HCT116 (cell line): ENCODE data around the gene FABP6. TPM values are rescaled to one million over a fixed set of nuclear protein-coding genes. Genes with fewer than 3 reads are reported as not detected.

Source experiments
- ATAC-seq: fragments of 200-7000 bp; cut with Tn5 transposase; 2 replicates; pipeline ENCODE4 v1.9.1; 2020; ENCODE audit warnings: mild to moderate bottlenecking, moderate library complexity
- BruUV-seq: library from RNA; stranded (reverse); fragments of 400-500 nt; replicated peaks from 2 replicates; lab custom pipeline; 2021; lab: Mats Ljungman, UMichigan
- CTCF ChIA-PET: fragments of 300-600 bp; sonication (Branson Sonifier 250); formaldehyde crosslinking; loops from one replicate; lab custom pipeline; 2021; ENCODE audit warnings: antibody characterized with exemption; lab: Charles Lee
- POLR2A ChIA-PET: fragments of 300-600, 350-600 bp; sonication (Branson Sonifier 250); formaldehyde crosslinking; loops from one replicate; lab custom pipeline; 2021; ENCODE audit warnings: antibody characterized with exemption; lab: Charles Lee
- RAD21 ChIA-PET, 2 experiments: fragments of 300-600 bp; sonication (Branson Sonifier 250); formaldehyde crosslinking; loops; one replicate each; lab custom pipeline; 2023; ENCODE audit warnings: low total read pairs in 2 of 2; ENCODE audit not compliant: uncharacterized antibody in 2 of 2, unreplicated experiment in 2 of 2, low non-redundant PET in 1 of 2; lab: Charles Lee
- DNase-seq: peaks from one replicate; pipeline ENCODE4 v3.0.0-alpha.2; 2010; ENCODE audit warnings: low read depth, low spot score
- H2AFZ ChIP-seq: fragments of 200-600 bp; shearing (Covaris generic), sonication (generic); 2 replicates; pipeline ENCODE4 v1.6.1; 2017; ENCODE audit warnings: low read depth, mixed run types, mixed read lengths, antibody characterized with exemption, low read length; ENCODE audit not compliant: poor library complexity, severe bottlenecking
- H3K27ac ChIP-seq: 2 replicates; pipeline ENCODE4 v1.5.1; 2012; ENCODE audit warnings: low read depth, low read length
- H3K27me3 ChIP-seq: fragments of 200-600 bp; sonication (generic); 2 replicates; pipeline ENCODE4 v1.6.1; 2016; ENCODE audit warnings: mixed run types, low read length, mixed read lengths; ENCODE audit not compliant: insufficient read depth
- H3K36me3 ChIP-seq, 2 experiments: fragments of 200-500 bp in 1 of 2; fragments of 200-600 bp in 1 of 2; sonication (Bioruptor generic) in 1 of 2; sonication (generic) in 1 of 2; 2 replicates each; pipeline versions ENCODE4 v1.5.1 to v1.6.1; 2014 to 2016; ENCODE audit warnings: low read length in 2 of 2, inconsistent platforms in 1 of 2, mixed read lengths in 1 of 2, mixed run types in 1 of 2; ENCODE audit not compliant: insufficient read depth in 2 of 2, control insufficient read depth in 1 of 2
- H3K4me1 ChIP-seq, 2 experiments: fragments of 200-600 bp in 1 of 2; sonication (generic) in 1 of 2; 2 replicates each; pipeline versions ENCODE4 v1.5.1 to v1.6.1; 2012 to 2017; ENCODE audit warnings: low read length in 2 of 2, inconsistent platforms in 1 of 2, mild to moderate bottlenecking in 1 of 2, mixed read lengths in 1 of 2, mixed run types in 1 of 2, moderate library complexity in 1 of 2; ENCODE audit not compliant: insufficient read depth in 2 of 2, control insufficient read depth in 1 of 2
- H3K4me2 ChIP-seq: fragments of 200-600 bp; sonication (generic); 2 replicates; pipeline ENCODE4 v1.6.1; 2017; ENCODE audit warnings: mixed run types, low read length, mixed read lengths
- H3K4me3 ChIP-seq, 2 experiments: fragments of 200-600 bp in 1 of 2; sonication (generic) in 1 of 2; replicated peaks in 1 of 2; 2 replicates each; pipeline ENCODE4 v1.5.1; 2011 to 2016; ENCODE audit warnings: low read length in 2 of 2, control low read depth in 1 of 2, low read depth in 1 of 2, mild to moderate bottlenecking in 1 of 2, mixed read lengths in 1 of 2, mixed run types in 1 of 2
- H3K79me2 ChIP-seq: fragments of 200-600 bp; sonication (generic); 2 replicates; pipeline ENCODE4 v1.6.1; 2017; ENCODE audit warnings: mild to moderate bottlenecking, mixed run types, low read length, moderate library complexity, mixed read lengths; ENCODE audit not compliant: insufficient read depth
- H3K9ac ChIP-seq: fragments of 200-600 bp; sonication (generic); 2 replicates; pipeline ENCODE4 v1.6.1; 2016; ENCODE audit warnings: low read length, mixed read lengths
- H3K9me2 ChIP-seq: fragments of 200-600 bp; sonication (generic), shearing (Covaris generic); 2 replicates; pipeline ENCODE4 v1.6.1; 2017; ENCODE audit warnings: mixed run types, mild to moderate bottlenecking, moderate library complexity; ENCODE audit not compliant: insufficient read depth
- H3K9me3 ChIP-seq, 2 experiments: fragments of 200-500 bp in 1 of 2; fragments of 200-600 bp in 1 of 2; sonication (Bioruptor generic) in 1 of 2; sonication (generic) in 1 of 2; 2 replicates each; pipeline ENCODE4 v1.6.1; 2014 to 2017; ENCODE audit warnings: low read length in 2 of 2, mixed read lengths in 2 of 2, inconsistent platforms in 1 of 2, low read depth in 1 of 2, mild to moderate bottlenecking in 1 of 2, mixed run types in 1 of 2, moderate library complexity in 1 of 2; ENCODE audit not compliant: control insufficient read depth in 1 of 2, insufficient read depth in 1 of 2
- H4K20me1 ChIP-seq: fragments of 200-600 bp; sonication (generic), shearing (Covaris generic); 2 replicates; pipeline ENCODE4 v1.6.1; 2017; ENCODE audit warnings: mixed run types, mild to moderate bottlenecking, moderate library complexity; ENCODE audit not compliant: insufficient read depth
- ATF3 ChIP-seq: IDR thresholded peaks from 2 replicates; pipeline ENCODE4 v1.6.1; 2012
- CBX3 ChIP-seq: IDR thresholded peaks from 2 replicates; pipeline ENCODE4 v1.6.1; 2012; ENCODE audit warnings: low read depth
- ELF1 ChIP-seq: IDR thresholded peaks from 2 replicates; pipeline ENCODE4 v1.6.1; 2012; ENCODE audit warnings: low read depth, borderline replicate concordance
- EZH2 ChIP-seq: fragments of 200-600 bp; sonication (generic); IDR thresholded peaks from 2 replicates; pipeline ENCODE4 v1.6.1; 2017; ENCODE audit warnings: antibody characterized with exemption, mixed run types
- FOSL1 ChIP-seq: IDR thresholded peaks from 2 replicates; pipeline ENCODE4 v1.6.1; 2012; ENCODE audit warnings: low read depth
- JUND ChIP-seq: IDR thresholded peaks from 2 replicates; pipeline ENCODE4 v1.6.1; 2012
- POLR2A ChIP-seq: IDR thresholded peaks from 2 replicates; pipeline ENCODE4 v1.7.0; 2011; ENCODE audit warnings: borderline replicate concordance; ENCODE audit not compliant: insufficient read depth, insufficient read length; ENCODE audit errors: extremely low read depth
- POLR2AphosphoS5 ChIP-seq: IDR thresholded peaks from 2 replicates; pipeline ENCODE4 v1.6.1; 2011; ENCODE audit warnings: mild to moderate bottlenecking, low read depth, low read length, moderate library complexity
- REST ChIP-seq: IDR thresholded peaks from 2 replicates; pipeline ENCODE4 v1.6.1; 2012; ENCODE audit warnings: low read depth
- SP1 ChIP-seq: IDR thresholded peaks from 2 replicates; pipeline ENCODE4 v1.6.1; 2012; ENCODE audit warnings: low read depth
- SRF ChIP-seq: IDR thresholded peaks from 2 replicates; pipeline ENCODE4 v1.6.1; 2012; ENCODE audit warnings: low read depth
- TCF7L2 ChIP-seq: IDR thresholded peaks from 2 replicates; pipeline ENCODE4 v1.7.0; 2011; ENCODE audit warnings: borderline replicate concordance, inconsistent platforms; ENCODE audit not compliant: insufficient read depth, insufficient read length; ENCODE audit errors: extremely low read depth
- YY1 ChIP-seq: IDR thresholded peaks from 2 replicates; pipeline ENCODE4 v1.6.1; 2011; ENCODE audit warnings: low read length, low read depth, moderate library complexity, mild to moderate bottlenecking; ENCODE audit not compliant: insufficient replicate concordance; ENCODE audit errors: extremely low read depth
- ZBTB33 ChIP-seq: IDR thresholded peaks from 2 replicates; pipeline ENCODE4 v1.6.1; 2011; ENCODE audit warnings: mild to moderate bottlenecking, low read length, moderate library complexity; ENCODE audit not compliant: insufficient replicate concordance; ENCODE audit errors: extremely low read depth
- ZFX ChIP-seq: fragments of 450-650 bp; IDR thresholded peaks from 2 replicates; pipeline ENCODE4 v1.6.1; 2017
- ZNF274 ChIP-seq: fragments of 200-500 bp; sonication (Bioruptor generic); IDR thresholded peaks from 2 replicates; pipeline ENCODE4 v1.6.1; 2014; ENCODE audit warnings: mild to moderate bottlenecking, low read depth, low read length, inconsistent platforms
- intact Hi-C: fragments of 100-400 bp; cut with micrococcal nuclease; formaldehyde crosslinking; loops from 2 replicates; pipeline ENCODE4 v1.10.0; 2022
- total RNA-seq: library from RNA; stranded (reverse); gene quantifications from one replicate; pipeline ENCODE4 v1.2.1, GENCODE V29; 2021; ENCODE audit not compliant: unreplicated experiment

The FABP6 gene
- total RNA-seq, 1 experiment from 2014 or later = 8.5 TPM

GRCh38 chr5:160271836-160272235 is 42.5 kb downstream of the FABP6 start:
- H3K79me2 ChIP-seq = no peaks in the 10 kb centered on the region
- no peak overlapping the region for H3K9ac ChIP-seq
- H3K36me3 ChIP-seq = no peaks in the 10 kb centered on the region
- H3K9me3 ChIP-seq = no peaks in the 10 kb centered on the region
- DNase-seq = no peak
- H2AFZ ChIP-seq = no peak overlapping the region
- ChIA-PET POLR2A (no interaction called here), CTCF (no interaction called here), RAD21 (no interaction called here)
- intact Hi-C loops = no loop called here
- no peak overlapping the region for H3K4me2 ChIP-seq
- H3K27ac ChIP-seq = no peak overlapping the region
- H3K9me2 ChIP-seq = no peaks in the 10 kb centered on the region
- no peaks in the 10 kb centered on the region for H4K20me1 ChIP-seq
- no peaks in the 10 kb centered on the region for H3K27me3 ChIP-seq
- no peak for ATAC-seq
- no TSS peak for BruUV-seq
- TF ChIP-seq POLR2A (no peak), SRF (no peak), TCF7L2 (no peak)
- TF ChIP-seq, all 23 proteins: peak for 0
- no peaks in the 10 kb centered on the region for H3K4me1 ChIP-seq
- no peak overlapping the region for H3K4me3 ChIP-seq

GRCh38 chr5:160272264-160272663 is 43.0 kb downstream of the FABP6 start:
- Histone ChIP-seq H3K27ac (no peak overlapping the region), H3K4me3 (no peak overlapping the region), H3K4me2 (no peak overlapping the region), H3K36me3 (no peaks in the 10 kb centered on the region), H3K27me3 (no peaks in the 10 kb centered on the region), H3K9me2 (no peaks in the 10 kb centered on the region), H4K20me1 (no peaks in the 10 kb centered on the region), H2AFZ (no peak overlapping the region), H3K4me1 (no peaks in the 10 kb centered on the region), H3K9me3 (no peaks in the 10 kb centered on the region), H3K79me2 (no peaks in the 10 kb centered on the region), H3K9ac (no peak overlapping the region)
- intact Hi-C loops = no loop called here
- DNase-seq (no peak), ATAC-seq (no peak)
- ChIA-PET RAD21 (no interaction called here), CTCF (no interaction called here), POLR2A (no interaction called here)
- no TSS peak for BruUV-seq
- TF ChIP-seq JUND (no peak), ATF3 (no peak), POLR2A (no peak), CBX3 (no peak), YY1 (no peak), POLR2AphosphoS5 (no peak), REST (no peak), TCF7L2 (no peak), FOSL1 (no peak), ELF1 (no peak), EZH2 (no peak), ZNF274 (no peak), ZFX (no peak), SRF (no peak), SP1 (no peak), ZBTB33 (no peak)
